ENCODE measurements around the gene AUTS2.

AUTS2 gene

GRCh38 chr7:70460562-70460961 lies 862.3 kb downstream of the AUTS2 start:
- DNase-seq (ENCODE audit: low read depth), result no peak

GRCh38 chr7:70463352-70463938 lies 865.2 kb downstream of the AUTS2 start:
- no peak for DNase-seq (ENCODE audit: low read depth)

DNA sequence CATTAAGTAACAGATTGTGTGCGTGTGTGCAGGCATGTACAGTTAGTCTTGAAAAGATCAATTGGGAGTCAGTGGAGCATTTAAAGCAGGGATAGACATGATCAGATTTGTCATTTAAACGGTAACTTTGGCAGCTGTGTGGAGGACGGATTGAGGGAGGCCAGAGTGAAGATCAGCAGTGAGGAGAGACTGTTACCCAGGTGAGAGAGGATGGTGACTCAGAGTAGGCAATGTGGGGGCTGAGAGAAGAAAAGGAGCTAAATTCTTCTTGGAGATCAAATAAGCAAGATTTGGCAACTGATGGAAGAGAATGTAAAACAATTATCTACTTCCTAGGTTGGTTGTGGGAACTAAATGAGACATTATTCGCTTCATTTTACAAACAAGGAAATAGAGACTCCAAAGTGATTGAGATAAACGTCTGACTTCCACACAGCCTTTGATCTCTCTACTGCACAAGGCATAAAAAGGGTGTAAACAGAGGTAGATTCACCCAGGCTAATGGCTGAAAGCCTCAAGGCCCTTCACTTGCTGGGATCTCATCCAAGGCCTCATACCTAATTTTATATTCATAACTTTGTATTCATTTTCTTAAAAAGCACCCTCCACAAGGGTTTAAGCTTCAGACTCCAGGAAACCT lies 868.6 kb downstream of the AUTS2 start:
- DNase-seq (ENCODE audit: low read depth), result no peak

DNA sequence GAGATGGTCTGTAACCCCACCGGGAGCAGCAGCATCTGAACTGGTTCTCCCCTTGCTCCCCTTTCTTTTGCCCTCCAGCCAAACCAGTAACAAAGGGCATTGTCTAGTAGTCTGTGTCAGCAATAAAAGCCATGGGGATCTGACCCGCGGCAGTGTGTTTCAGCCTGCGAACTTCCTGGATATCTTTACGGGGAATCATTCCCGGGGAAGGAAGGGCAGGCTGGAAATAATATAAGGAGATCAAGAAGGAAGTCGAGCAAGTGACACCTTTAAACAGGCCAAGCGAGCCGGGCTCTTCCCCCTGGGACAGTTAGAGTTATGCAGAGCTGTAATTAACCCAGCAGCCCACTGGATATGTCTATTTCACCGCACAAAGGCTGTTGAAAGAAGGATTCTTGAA lies 872.5 kb downstream of the AUTS2 start:
- no peak for DNase-seq (ENCODE audit: low read depth)

GRCh38 chr7:70472601-70473237 lies 874.4 kb downstream of the AUTS2 start:
- no peak for DNase-seq (ENCODE audit: low read depth)

GRCh38 chr7:70474639-70475234 lies 876.5 kb downstream of the AUTS2 start:
- no peak for DNase-seq (ENCODE audit: low read depth)

GRCh38 chr7:70477036-70478010 lies 879.0 kb downstream of the AUTS2 start:
- peak; percentile 2 for DNase-seq (ENCODE audit: low read depth)

- DNase-seq (ENCODE audit: low read depth), result no peak
These were observed 881.1 kb downstream of the AUTS2 start for GRCh38 chr7:70479153-70480021.

DNA sequence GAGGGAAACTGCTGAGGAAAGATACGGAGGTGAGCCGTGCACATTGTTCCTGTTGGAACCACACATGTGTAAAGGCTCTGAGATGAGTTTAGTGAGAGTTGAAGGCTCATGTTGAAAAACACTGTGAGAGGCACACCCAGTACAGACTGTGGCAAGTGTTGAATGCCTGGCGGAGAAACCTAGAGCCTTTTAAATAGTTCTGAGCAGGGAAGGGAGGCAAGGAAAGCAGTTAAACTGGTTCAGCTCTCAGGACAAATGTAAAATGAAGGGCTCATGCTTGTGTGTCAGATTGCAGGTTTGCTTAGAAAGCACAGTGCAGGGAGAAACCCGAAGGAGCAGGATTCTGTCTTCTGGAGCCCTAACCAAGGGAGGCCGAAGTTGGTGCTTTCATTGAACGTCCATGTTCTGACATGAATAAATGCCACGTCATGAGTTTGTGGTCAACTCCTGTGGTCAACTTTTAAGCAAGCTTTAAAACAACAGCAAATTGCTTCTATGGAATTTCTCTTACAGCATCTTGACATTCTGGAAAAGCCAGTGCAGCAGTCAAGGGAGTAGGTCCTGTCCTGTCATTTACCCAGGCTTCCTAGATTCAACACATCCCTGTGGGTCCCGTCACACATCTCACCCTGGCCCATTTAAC lies 882.8 kb downstream of the AUTS2 start:
- DNase-seq (ENCODE audit: low read depth), result no peak

DNA sequence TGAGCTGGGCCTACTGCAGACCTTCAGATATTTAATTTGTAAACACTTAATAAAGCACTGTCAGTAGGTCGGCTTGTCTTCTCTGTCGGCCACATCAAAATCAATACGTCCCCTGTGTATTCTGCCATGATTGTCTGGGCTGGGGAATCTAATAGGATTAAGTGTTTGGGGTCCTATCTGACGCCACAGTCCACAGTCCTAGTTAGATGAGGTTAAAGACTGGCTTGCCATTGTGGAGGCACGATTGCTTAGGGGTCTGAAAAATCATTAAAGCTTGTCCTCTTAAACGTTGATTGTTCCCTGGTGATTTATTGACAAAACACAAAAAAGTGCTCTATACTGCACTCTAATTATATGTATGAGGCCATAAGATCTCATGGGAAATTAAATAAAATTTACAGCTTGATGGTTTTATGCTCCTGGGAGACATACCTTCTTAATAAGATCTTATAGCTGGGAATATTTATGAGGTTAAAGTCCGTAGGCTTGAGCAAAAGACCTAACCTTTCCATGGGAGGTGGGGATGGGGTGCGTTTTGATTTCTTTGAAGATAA lies 883.4 kb downstream of the AUTS2 start:
- no peak for DNase-seq (ENCODE audit: low read depth)

DNA sequence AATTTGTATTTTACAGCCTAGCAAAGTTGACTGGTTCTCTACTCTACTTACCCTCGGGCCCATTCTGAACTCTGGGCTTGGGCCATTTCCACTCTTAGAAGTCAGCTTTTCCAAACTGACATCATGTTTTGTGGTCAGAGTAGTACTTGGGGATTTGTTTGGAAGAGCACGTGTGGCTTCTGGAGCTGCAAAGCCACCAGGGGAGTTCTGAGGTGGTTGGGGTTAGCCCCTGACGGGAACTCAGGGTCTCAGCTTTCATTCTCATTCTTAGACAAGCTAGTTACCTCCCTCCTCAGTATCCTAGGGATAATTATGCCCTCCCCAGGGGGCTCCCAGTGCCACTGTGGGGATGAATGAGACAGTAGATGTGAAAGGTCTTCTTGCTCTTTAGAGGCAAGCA lies 886.0 kb downstream of the AUTS2 start:
- no peak for DNase-seq (ENCODE audit: low read depth)

GRCh38 chr7:70486977-70487376 lies 888.7 kb downstream of the AUTS2 start:
- DNase-seq (ENCODE audit: low read depth), result peak; percentile 4

- no peak for DNase-seq (ENCODE audit: low read depth)
These were observed 889.2 kb downstream of the AUTS2 start for GRCh38 chr7:70487428-70487827.

GRCh38 chr7:70487886-70488285 lies 889.6 kb downstream of the AUTS2 start:
- DNase-seq (ENCODE audit: low read depth), result no peak

DNA sequence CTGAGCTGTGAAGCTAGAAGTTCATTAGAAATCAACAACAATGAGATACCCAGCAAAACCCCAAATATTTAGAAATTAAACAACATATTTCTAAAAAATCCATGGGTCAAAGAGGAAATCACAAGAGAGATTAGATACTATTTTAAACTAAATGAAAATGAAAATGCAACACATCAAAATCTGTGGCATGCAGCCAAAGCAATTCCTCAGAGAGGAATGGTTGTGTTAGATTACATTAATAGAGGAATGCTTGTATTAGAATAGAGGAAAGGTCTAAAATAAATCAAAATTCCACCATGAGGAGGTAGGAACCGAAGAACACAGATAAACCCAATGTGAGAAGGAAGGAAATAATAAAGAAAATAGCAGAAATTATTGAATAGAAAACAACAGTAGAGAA lies 891.5 kb downstream of the AUTS2 start:
- DNase-seq (ENCODE audit: low read depth), result no peak

GRCh38 chr7:70492625-70493024 lies 894.4 kb downstream of the AUTS2 start:
- no peak for DNase-seq (ENCODE audit: low read depth)

DNA sequence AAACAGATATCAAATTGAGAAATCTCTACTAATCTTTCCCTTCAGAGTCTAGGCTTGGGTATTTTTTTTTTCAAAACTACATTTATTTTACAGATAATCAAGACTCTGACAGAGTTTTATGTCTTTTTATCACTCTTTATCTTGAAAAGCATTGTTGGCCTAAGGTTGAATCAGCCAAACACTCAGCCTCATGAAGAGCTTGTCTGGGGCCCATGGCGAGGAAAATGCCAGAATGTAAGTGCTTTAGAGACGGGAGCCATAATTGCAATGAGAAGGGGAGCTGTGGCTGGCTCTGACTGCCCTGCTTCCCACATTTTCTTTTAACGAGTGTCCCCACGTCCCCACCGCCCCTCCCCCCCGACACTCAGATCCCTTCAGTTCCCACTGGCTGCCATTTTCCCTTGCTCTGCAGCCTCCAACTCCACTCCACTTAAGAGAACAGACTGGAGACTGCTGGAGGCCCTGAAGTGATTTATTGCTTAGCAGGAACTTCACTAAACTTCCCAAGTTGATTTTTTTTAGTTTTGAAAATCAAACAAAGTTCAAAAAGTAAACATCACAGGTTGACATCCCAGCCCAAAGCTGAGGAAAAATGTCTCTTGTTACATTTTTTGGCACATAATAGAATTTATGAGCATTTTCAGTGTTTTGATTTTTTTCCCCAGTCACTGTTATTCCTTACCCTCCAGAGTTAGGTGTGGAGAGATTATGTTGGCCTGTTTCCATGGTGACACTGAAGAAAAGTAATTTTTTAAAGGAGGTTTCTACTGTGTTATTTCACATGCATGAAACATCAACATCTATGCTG lies 896.2 kb downstream of the AUTS2 start:
- DNase-seq (ENCODE audit: low read depth), result no peak

- DNase-seq (ENCODE audit: low read depth), result no peak
These were observed 896.7 kb downstream of the AUTS2 start for GRCh38 chr7:70495033-70495376.

- no peak for DNase-seq (ENCODE audit: low read depth)
These were observed 899.5 kb downstream of the AUTS2 start for GRCh38 chr7:70497793-70498192.

All from amniotic epithelial cell (primary cell).